Measurements from ENCODE around the gene SLC24A5.

Gene SLC24A5

GRCh38 chr15:48109212-48109611, 11.6 kb upstream of the SLC24A5 start:
- no peak overlapping the region for H3K4me3 ChIP-seq (ENCODE audit: low read length)
- no peak for DNase-seq (ENCODE audit: low read depth)
- no peak for TF ChIP-seq CTCF (conservative IDR thresholded peaks at IDR 0.05; ENCODE audit: low read length)

GRCh38 chr15:48109856-48110531, 10.8 kb upstream of the SLC24A5 start:
- no peak overlapping the region for H3K4me3 ChIP-seq (ENCODE audit: low read length)
- DNase-seq (ENCODE audit: low read depth): no peak
- TF ChIP-seq CTCF (conservative IDR thresholded peaks at IDR 0.05; ENCODE audit: low read length): no peak

GRCh38 chr15:48112242-48112641, 8.5 kb upstream of the SLC24A5 start:
- H3K4me3 ChIP-seq (ENCODE audit: low read length): no peak overlapping the region
- DNase-seq (ENCODE audit: low read depth): peak; percentile 8
- TF ChIP-seq CTCF (conservative IDR thresholded peaks at IDR 0.05; ENCODE audit: low read length): peak; percentile 41

- no peak overlapping the region for H3K4me3 ChIP-seq (ENCODE audit: low read length)
- no peak for TF ChIP-seq CTCF (conservative IDR thresholded peaks at IDR 0.05; ENCODE audit: low read length)
- DNase-seq (ENCODE audit: low read depth): no peak
Observed at GRCh38 chr15:48119277-48119676, 1.5 kb upstream of the SLC24A5 start.

GRCh38 chr15:48121849-48122248, 1.1 kb downstream of the SLC24A5 start:
- no peak for TF ChIP-seq CTCF (conservative IDR thresholded peaks at IDR 0.05; ENCODE audit: low read length)
- DNase-seq (ENCODE audit: low read depth): no peak
- H3K4me3 ChIP-seq (ENCODE audit: low read length): no peak overlapping the region

- no peak for TF ChIP-seq CTCF (conservative IDR thresholded peaks at IDR 0.05; ENCODE audit: low read length)
- no peak for DNase-seq (ENCODE audit: low read depth)
- no peak overlapping the region for H3K4me3 ChIP-seq (ENCODE audit: low read length)
Observed at GRCh38 chr15:48126667-48127355, 6.0 kb downstream of the SLC24A5 start.

- no peak for TF ChIP-seq CTCF (conservative IDR thresholded peaks at IDR 0.05; ENCODE audit: low read length)
- no peak for DNase-seq (ENCODE audit: low read depth)
- H3K4me3 ChIP-seq (ENCODE audit: low read length): no peak overlapping the region
Observed at GRCh38 chr15:48131324-48131723, 10.5 kb downstream of the SLC24A5 start.
